Esophagus mucosa (tissue), 1 donor: Measurements from ENCODE around the gene SLC6A8. TPM values are rescaled to one million over a fixed set of nuclear protein-coding genes. Genes with fewer than 3 reads are reported as not detected.

Experiments
- ATAC-seq: fragments of 200-7000 bp; cut with Tn5 transposase; one replicate; pipeline ENCODE4 v1.9.1; 2020
- total RNA-seq: library from RNA; stranded (reverse); gene quantifications from one replicate; pipeline ENCODE4 v1.2.4, GENCODE V29; 2023
- donor health status: DM: yes; HTN: yes; CAD: no.

Gene SLC6A8
- total RNA-seq, 1 donor from 2014 or later: 62.0 TPM

DNA sequence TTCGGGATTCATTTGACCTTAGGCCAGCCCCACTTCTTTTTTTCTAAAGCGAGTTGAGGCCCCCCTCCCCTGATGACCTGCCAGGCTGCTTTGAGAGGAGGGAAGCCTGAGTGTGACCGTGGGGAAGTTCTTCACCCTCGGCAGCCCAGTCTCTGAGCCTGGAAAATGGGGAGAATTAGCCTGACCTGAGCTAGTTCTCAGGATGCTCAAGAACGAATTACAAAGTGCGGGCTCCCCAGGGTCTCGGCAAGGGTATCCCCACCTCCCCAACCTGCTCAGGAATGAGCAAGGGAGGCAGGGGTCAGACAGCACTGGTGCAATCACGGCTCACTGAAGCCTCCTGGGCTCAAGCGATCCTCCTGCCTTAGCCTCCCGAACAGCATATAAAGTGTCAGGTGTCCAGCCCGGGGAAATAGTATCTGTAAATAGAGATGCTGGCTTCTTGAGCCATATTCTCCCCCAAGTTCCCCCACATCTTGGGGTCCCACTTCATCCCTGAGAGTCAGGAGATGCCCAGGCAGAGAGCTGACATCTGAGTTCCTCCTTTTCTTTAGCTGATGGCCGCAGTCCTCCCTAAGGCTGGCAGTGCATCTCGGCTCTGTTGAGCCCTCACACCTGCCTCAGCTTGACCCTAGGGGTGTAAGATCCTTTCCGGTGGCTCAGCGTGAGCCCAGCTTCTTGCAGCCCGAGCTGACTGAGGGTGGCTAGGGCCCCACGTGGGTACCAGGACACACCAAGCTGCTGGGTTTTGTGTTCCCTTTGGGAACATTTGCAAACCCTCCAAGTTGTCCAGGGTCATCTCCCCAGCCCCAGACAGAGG is 39.2 kb upstream of the SLC6A8 start:
- no peak for ATAC-seq

DNA sequence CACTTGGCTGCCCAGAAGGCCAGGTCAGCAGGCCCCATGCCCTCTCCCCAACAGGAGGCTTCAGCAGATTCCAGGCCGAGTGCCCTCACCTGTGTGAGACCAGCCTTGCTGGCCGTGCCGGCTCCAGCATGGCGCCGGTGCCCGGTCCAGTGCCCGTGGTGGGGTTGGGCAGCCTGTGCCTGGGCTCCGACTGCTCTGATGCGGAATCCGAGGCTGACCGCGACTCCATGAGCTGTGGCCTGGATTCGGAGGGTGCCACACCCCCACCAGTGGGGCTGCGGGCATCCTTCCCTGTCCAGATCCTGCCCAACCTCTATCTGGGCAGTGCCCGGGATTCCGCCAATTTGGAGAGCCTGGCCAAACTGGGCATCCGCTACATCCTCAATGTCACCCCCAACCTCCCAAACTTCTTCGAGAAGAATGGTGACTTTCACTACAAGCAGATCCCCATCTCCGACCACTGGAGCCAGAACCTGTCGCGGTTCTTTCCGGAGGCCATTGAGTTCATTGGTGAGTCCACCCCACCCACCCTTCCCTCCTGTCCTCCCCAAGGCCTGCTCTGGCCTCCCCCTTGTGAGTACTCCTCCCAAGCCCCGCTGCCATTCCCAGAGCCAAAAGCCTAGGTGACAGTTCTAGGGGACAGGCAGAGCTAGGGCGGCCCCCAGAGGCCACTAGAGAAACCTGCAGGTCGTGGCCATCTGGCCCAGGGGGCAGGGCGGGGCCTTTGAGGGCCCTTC is 38.4 kb upstream of the SLC6A8 start:
- ATAC-seq: no peak

DNA sequence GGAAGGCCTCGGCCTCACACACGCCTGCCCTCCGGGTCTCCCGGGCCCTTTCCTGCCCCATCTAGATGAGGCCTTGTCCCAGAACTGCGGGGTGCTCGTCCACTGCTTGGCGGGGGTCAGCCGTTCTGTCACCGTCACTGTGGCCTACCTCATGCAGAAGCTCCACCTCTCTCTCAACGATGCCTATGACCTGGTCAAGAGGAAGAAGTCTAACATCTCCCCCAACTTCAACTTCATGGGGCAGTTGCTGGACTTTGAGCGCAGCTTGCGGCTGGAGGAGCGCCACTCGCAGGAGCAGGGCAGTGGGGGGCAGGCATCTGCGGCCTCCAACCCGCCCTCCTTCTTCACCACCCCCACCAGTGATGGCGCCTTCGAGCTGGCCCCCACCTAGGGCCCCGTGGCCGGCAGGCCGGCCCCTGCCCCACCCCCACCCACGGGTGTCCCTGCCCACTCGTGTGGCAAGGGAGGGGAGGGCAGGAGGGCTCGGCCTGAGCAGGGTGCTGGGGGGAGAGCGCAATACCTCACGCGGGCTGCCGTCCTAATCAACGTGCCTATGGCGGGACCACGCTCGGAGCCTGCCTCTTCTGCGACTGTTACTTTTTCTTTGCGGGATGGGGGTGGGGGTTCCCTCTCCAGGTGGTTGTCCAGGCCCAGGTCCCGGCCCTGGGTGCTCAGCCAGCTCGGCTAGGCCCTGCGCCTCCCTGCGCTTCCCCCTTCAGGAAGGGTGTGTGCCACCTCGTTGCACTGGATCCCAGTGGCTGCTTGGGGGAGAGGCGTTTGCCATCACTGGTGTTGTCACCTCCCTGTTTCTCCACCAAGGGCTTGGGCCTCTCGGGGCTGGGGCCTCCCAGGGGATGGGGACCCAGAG is 37.6 kb upstream of the SLC6A8 start:
- ATAC-seq: no peak

DNA sequence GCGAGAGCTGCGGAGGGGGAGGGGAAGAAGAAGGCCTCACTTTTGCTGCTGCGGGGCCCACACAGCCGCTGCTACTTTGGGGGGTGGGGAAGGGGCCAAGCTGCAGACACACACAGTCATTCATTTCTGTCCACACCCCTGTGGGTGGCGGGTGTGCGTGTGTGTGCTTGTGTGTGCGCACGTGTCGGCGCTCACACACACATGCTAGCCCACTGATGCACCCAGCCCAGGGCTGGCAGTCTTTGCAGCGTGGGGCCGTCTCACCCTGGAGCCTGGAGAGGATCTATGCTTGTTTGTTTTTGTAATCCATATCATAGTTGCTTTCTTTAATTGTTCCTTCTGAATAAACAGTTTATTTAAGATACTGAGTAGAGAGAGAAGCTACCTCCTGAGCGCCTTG is 36.8 kb upstream of the SLC6A8 start:
- ATAC-seq: no peak

DNA sequence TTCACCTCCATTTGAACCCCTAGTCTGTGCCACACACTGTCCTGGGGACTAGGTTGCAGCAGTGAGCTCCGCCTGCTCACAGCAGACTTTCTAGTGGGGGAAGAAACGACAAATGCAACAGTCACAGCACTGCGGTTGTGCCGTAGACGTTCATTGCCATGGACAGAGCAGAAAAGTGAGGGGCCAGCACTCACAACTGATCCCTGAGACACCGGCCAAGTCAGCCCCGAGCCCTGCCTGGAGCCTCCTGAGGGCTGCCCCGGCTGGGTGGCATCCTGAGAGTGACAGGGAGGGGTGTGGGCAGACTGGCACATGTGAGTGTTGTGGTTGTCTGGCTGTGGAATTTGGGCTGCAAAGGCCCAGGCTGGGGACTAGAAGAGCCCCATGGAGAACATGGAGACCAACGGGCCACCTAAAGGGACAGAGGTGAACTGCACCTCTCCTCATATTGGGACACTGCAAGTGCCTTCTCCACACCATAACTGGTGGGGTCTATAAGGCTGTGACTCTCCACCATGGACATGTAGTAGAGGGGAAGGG is 36.1 kb upstream of the SLC6A8 start:
- ATAC-seq: peak; percentile 40

DNA sequence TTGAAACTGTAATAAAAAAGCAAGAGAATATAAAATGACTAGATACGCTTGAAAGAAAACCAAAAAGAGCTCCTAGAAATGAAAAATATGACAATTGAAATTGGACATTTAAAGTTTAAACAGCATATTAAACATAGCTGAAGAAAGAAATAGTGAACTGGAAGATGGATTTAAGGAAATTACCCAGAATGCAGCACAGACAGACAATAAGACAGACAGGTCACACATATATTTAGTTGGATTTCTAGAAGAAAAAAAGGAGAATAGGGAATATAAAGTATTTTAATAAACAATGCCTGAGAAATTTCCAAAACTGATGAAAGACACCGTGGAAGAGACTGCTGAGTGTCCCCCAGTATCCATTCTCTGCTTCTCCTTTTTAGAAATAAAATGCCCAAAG is 34.2 kb upstream of the SLC6A8 start:
- ATAC-seq: no peak

DNA sequence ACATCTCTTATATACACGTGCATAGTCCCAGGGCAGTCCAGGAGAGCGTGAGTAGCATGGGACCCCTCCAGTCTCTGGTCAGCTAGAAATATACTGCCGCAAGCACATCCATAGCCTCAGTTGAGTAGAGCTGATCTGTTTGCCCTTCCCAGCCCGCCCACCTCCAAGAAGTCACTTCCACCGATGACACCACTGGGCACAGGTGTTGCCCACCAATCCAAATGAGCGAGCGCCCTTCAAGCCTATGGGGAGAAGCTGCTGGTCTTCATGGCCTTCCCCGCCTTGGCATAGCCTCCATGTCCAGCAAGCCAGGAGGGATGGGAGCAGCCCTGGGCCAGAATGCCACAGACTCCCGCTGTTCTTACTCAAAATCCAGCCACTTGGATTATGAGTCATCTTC is 30.6 kb upstream of the SLC6A8 start:
- no peak for ATAC-seq

DNA sequence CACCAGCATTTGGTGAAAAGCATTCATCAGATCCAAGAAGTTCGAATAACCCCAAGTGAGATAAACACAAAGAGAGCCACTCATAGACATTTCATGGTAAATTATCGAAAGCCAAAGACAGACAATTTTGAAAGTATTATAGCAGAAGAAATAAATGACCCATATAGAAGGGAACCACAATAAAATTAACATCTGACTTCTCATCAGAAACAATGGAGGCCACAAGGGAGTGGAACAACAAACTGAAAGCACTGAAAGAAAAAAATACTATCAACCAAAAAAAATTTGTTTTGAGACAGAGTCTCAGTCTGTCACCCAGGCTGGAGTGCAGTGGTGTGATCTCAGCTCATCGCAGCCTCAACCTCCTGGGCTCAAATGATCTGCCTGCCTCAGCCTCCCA is 28.5 kb upstream of the SLC6A8 start:
- no peak for ATAC-seq

DNA sequence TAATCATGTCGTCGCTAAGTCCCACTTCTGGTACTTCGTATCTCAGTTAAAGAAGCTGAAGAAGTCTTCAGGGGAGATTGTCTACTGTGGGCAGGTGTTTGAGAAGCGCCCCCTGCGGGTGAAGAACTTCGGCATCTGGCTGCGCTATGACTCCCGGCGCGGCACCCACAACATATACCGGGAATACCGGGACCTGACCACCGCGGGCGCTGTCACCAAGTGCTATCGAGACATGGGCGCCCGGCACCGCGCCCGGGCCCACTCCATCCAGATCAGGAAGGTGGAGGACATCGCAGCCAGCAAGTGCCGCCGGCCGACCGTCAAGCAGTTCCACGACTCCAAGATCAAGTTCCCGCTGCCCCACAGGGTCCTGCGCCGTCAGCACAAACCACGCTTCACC is 25.5 kb upstream of the SLC6A8 start:
- ATAC-seq: no peak

DNA sequence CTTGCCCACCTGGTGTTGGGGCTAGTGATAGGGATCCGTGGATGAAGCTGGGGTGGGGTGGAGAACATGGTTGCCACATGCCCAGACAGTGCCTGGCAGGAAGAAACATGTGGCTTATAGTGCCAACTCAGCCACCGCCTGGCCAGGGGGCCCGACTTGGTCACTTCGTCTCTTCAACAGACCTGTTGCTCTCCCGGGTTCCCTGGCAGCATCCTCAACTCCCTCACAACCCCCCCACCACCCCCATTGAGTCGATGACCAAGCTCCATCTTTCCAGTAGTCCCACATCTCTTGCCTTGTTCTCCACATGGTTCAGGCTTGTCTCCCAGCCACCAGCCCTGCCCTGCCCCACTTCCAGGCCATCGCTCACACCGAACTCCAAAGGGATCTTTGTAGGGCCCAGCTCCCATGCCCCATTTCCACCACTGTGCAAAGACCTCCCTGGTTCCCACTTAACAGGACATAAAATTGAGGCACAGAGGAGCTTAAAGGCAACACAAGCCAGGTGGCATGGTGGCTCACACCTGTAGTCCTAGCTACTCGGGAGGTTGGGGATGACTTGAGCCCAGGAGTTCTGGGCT is 21.9 kb upstream of the SLC6A8 start:
- ATAC-seq: no peak

DNA sequence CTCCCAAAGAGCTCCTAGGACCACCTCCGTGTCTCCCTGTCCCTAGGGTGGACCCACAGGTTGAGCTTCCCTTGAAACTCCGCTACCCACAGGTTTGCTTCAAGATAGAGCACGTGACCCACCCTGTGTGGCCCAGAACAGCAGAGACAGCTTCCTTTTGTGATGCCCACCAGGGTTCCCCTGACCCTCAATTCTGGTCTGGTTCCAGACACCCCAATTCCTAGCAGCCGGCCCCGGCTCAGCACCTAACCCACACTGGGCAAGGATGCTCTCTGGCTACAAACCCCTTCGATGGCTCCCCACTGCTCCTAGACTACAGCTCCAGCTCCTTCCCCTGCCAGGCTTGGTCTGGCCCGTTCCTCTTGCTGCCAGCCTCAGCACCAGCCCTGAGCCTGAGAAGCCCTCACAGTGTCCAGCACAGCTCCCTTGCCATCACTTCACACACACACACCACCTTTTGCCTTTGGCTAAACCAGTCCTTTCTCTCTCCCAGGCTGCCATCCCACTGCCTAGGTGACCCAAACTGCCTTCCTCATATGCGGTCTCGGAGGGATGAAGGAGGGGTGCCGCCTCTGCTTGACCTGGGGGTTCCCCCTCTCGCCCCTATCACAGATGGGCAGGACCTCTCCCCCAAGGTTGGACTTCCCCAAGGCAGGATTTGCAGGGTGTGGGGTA is 20.3 kb upstream of the SLC6A8 start:
- ATAC-seq: no peak

DNA sequence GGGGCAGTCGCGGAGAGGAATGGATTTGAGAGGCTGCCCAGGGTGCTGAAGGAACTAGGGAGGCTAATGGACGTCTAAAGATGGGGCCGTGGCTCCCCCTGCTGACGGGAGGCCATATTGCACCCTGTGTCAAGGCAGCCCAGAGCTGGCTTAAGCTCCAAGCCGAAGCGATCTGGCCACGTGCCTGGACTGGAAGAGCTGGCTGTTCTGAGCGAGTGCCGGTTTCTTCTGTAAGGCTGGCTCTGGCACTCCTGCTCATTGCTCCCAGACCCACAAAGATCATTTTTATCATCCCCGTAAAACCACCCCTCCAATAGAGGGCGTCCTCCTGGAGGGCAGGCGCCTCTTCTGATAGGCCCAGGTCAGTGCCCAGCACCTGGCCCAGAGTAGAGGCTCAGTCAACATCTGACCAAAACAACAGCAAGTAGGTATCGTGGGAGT is 19.8 kb upstream of the SLC6A8 start:
- peak; percentile 91 for ATAC-seq

DNA sequence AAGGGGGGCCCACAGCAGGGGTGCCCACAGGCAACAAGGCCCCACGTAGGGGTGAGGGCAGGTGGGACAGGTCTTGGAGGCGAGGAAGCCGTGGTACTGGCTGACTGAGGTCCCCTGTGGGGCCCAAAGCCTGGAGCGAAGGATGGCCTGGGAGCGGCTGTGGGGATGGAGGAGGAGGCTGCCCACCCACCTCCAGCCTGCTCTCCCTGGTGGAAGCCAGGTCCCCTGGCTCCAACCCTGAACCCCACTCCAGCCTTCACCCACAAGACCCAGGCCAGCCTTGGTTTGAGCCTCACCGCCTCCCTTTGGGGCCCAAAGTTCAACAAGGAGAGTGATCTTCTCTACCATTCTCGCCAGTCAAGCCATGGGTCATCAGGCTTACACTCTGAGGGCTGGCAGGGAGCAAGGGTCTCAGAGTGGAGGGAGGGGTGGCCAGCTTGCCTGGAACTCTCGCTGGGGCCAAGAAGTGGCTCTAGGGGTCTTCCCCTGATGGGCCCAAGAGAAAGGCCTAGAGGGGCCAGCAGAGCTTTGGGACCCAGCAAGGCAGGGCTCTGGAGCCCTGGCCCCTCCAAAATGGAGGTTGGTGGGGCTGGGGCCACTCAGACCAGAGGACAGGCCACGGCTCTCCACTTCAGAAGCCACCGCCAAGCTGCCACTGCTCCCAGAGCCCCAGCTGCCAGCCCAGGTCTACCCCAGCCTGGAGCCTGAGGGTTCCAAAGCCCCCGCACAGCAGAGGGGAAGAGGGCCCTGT is 19.1 kb upstream of the SLC6A8 start:
- ATAC-seq: no peak

DNA sequence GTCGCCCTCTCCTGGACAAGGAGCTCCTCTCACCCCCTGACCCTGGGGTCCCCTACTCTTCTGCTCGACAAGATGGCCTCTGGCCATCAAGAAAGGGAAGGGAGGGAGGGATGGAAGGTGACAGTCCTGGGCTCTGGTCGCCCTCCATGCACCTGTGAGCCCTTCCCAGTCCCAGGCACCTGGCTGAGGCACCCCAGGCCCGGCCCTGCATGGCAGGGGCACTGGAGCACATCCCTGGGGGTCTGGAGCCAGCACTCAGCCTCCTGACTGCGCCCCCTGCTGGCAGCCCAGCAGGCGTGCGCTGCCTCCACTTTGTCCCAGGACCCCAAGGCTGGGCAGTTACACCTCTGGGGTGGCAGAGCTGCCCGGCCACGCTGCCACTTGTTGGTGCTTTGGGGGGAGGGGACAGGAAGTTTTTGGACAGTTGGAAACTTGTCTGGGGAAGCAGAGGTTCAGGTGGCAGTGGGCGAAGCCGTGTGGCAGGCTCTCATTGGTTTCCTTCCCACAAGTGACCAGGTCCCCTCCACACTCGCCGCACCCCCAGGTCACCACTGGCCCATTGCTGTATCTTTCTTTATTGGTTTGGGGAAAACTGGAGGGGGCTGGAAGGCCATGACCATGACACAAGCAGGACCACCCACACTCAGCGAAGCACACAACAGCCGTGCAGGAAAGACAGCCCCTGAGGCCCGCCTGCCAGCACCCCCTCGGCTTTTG is 18.4 kb upstream of the SLC6A8 start:
- ATAC-seq: no peak

DNA sequence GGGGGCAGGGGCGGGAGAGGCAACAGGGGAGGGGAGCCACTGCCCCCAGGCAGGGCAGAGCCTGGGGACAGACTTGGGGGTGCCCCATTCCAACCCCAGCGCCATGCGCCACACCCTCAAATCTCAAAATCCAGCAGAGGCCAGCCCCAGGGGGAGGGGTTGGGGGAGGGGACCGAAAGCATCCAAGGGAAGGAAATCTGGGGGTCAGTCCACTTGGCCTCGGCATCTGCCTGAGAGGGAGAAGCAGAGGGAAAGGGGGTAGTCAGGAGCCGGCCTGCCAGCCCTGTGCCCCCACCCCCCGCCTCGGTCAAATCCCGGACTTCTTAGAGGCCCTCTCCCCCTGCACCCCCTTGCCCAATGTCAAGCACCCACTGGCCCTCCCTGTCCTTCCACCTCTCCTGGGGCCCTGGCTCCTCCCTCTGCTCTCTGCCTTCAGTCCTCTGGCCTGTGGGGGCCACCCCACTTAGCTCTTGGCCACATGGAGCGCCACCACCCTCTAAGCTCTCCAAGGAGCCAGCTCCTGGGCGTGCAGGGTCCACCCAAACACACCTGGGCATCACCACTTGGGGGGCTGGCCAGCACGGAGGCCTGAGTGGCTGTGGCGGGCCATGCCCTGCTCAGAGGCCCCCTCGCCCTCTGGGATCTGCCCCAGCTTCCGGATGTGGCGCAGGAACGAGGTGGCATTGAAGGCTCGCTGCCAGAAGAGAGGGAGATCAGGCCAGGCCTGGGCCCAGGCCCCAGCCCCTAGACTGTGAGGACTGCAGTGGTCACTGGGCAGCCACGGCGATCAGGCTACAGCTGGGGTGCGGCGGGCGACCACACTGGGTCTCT is 17.6 kb upstream of the SLC6A8 start:
- no peak for ATAC-seq

DNA sequence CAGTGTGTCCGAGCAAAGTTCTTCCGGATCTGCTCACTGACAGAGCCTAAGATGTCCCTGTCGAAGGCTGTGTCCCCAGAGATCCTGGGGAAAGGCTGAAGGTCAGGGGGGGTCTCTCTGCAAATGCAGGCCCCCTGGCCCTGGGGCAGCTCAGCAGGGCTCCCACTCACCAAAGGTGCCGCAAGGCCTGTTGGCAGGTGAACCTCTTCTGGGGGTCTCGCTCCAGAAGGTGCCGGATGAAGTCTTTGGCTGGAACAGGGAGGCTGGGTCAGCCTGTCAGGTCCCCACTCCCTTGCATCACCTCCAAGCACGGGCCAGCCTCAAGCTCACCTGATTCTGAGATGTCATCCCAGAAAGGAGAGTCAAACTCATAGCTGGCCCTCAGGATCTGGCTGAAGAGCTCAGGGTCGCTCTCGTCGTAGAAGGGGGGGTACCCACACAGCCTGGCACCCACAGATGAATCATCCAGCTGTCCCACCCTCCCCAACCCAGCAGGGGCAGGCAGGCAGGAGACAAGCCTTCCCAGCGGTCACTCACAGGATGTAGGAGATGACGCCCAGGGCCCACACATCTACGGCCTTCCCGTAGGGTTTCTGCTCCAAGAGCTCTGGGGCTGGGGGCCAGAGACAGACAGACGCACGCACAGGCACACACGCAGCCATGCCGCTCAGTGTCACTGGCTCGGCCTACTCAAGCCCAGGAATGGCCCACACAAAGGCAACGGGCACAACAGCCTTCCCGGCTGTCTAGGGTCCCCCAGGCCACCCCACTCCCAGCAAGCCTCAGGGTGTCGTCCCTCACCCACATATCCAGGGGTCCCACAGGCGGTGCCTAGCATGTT is 16.8 kb upstream of the SLC6A8 start:
- no peak for ATAC-seq

DNA sequence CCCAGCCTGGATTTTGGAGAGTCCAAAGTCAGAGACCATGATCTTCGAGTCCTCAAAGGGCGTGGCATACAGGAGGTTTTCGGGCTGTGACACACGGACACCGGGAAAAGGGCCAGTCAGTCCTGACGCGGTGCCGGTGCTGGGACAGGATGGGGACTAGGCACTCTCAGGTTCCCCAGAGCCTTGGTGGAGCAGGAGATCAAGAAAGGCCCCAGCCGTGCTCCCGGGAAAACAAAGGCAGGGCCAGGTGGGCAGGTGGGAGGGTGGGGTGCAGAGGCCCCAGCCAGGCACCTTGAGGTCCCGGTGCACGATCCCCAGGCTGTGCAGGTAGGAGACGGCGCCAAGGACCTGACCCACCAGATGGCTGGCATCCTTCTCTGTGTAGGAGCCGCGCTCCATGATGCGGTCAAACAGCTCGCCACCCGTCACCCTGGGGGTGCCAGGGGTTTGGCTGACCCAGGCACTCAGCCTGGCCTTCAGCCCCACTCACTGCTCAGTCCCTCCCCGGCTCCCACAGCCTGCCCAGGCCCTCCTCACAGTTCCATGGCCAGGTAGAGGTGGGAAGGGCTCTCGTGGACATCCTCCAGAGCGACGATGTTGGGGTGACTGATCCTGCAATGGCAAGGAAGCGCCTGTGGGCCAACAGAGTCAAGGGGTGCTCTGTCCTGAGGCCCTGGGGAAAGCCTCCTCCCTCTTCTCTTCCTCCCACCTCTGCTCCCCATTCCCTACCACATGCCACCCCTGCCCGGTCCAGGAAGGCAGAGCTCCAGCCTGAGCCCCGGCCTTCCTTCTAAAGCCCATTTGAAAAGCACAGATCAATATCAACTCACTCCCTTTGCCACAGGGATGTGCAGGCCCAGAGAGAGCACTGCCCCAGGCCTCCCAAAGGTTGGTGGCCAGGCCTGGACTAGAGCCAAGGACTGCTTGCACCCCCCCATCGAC is 15.9 kb upstream of the SLC6A8 start:
- ATAC-seq: no peak
